Gastroesophageal sphincter (tissue), 4 donors: Measurements from ENCODE around the gene SLC16A12. TPM values are rescaled to one million over a fixed set of nuclear protein-coding genes. Genes with fewer than 3 reads are reported as not detected.
"Not testable (repeated sequence)": the region's sequence is repeated elsewhere in the genome, so short reads cannot be mapped to it uniquely, and the experiment has no call there.

Experiments used
- ATAC-seq: fragments of 150-250 bp; one replicate; pipeline ENCODE4 v1.9.1; 2016; ENCODE audit warnings: mild to moderate bottlenecking, moderate library complexity
- H3K27ac ChIP-seq, 4 donors: fragments of 200-600 bp; sonication (generic) in 3 of 4; 1 replicate in 3 of 4; 2 replicates in 1 of 4; pipeline ENCODE4 v1.5.1; 2016 to 2019
- H3K27me3 ChIP-seq: fragments of 200-600 bp; sonication (generic); one replicate; pipeline ENCODE4 v1.5.1; 2019
- H3K36me3 ChIP-seq, 2 donors: fragments of 200-600 bp; sonication (generic); one replicate each; pipeline ENCODE4 v1.5.1; 2019; ENCODE audit warnings: control low read depth in 1 of 2
- H3K4me1 ChIP-seq, 3 donors: fragments of 200-600 bp; sonication (generic); 1 replicate in 2 of 3; 2 replicates in 1 of 3; pipeline ENCODE4 v1.5.1; 2016 to 2019; ENCODE audit warnings: control low read depth in 2 of 3
- H3K4me3 ChIP-seq, 2 donors: fragments of 200-600 bp; sonication (generic); one replicate each; pipeline ENCODE4 v1.5.1; 2019; ENCODE audit warnings: mild to moderate bottlenecking in 1 of 2, moderate library complexity in 1 of 2
- H3K9me3 ChIP-seq, 3 donors: fragments of 200-600 bp; sonication (generic); one replicate each; pipeline ENCODE4 v1.5.1; 2017 to 2019; ENCODE audit warnings: control low read depth in 2 of 3
- EP300 ChIP-seq: sonication (generic); formaldehyde crosslinking; IDR thresholded peaks from one replicate; pipeline ENCODE4 v1.6.1; 2017; ENCODE audit warnings: antibody characterized with exemption, mild to moderate bottlenecking
- POLR2A ChIP-seq, 2 donors: fragments of 450-650 bp; IDR thresholded peaks; one replicate each; pipeline ENCODE4 v1.6.1; 2017; ENCODE audit warnings: antibody characterized with exemption in 2 of 2, mild to moderate bottlenecking in 2 of 2, moderate library complexity in 1 of 2
- POLR2AphosphoS5 ChIP-seq: sonication (generic); formaldehyde crosslinking; IDR thresholded peaks from one replicate; pipeline ENCODE4 v1.6.1; 2017; ENCODE audit warnings: antibody characterized with exemption
- WGBS, 2 donors: methylation state at CpG; one replicate each; pipeline ENCODE4 v1.1.5; 2018; ENCODE audit warnings: low coverage in 1 of 2; 5-methylcytosine and 5-hydroxymethylcytosine counted together
- total RNA-seq, 4 donors: library from RNA; depleted of rRNA; stranded (reverse); fragments of >200 nt; gene quantifications; one replicate each; pipeline ENCODE4 v1.1.0, GENCODE V29; 2016
- TF ChIP-seq, protein P1 (sequence below), 4 experiments: fragments of 200-600 bp in 2 of 4; fragments of 450-650 bp in 2 of 4; sonication (generic) in 1 of 4; IDR thresholded peaks; one replicate each; pipeline ENCODE4 v1.5.1; 2017 to 2019; ENCODE audit warnings: antibody characterized with exemption in 4 of 4, mild to moderate bottlenecking in 2 of 4, moderate library complexity in 2 of 4

SLC16A12 gene
- total RNA-seq, 4 donors from 2014 or later = 1.7 to 11.7 (median 2.4) TPM

DNA sequence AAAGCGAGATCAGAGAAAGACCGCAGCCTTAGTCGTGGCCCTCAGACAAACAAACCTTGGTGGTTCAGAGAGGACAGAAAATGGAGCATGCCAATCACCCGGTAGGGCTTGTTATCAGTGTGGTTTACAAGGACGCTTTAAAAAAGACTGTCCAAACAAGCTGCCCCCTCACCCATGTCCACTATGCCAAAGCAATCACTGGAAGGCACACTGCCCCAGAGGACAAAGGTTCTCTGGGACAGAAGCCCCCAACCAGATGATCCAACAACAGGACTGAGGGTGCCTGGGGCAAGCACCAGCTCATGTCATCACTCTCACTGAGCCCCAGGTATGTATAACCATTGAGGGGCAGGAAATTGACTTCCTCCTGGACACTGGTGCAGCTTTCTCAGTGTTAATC lies 126.1 kb downstream of the SLC16A12 start:
- not testable (repeated sequence) for H3K27ac ChIP-seq, H3K36me3 ChIP-seq, H3K27me3 ChIP-seq, H3K9me3 ChIP-seq, H3K4me3 ChIP-seq, ATAC-seq
- peaks cover 0 to 16% (median 0%) of the 10 kb centered on the region in 3 donors for H3K4me1 ChIP-seq
- WGBS, 2 donors = 95% methylated on average over 5 of the region's 5 CpGs; no CpG with 5 or more reads in 1 of the 2 donors

DNA sequence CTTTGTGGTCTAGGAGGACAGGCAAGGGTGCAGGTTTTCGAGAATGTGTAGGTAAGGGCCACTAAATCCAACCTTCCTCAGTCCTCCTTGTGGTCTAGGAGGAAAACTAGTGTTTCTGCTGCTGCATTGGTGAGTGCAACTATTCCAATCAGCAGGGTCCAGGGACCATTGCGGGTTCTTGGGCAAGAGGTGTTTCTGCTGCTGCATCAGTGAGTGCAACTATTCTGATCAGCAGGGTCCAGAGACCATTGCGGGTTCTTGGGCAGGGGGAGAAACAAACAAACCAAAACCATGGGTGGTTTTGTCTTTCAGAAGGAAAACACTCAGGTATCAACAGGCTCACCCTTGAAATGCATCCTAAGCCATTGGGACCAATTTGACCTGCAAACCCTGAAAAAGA lies 127.6 kb downstream of the SLC16A12 start:
- not testable (repeated sequence) for H3K27me3 ChIP-seq, H3K27ac ChIP-seq, H3K9me3 ChIP-seq, ATAC-seq, H3K36me3 ChIP-seq, H3K4me3 ChIP-seq
- 100% methylated on average over 1 of the region's 3 CpGs for WGBS, 2 donors
- H3K4me1 ChIP-seq = peaks cover 0 to 15% (median 0%) of the 10 kb centered on the region in 3 donors

DNA sequence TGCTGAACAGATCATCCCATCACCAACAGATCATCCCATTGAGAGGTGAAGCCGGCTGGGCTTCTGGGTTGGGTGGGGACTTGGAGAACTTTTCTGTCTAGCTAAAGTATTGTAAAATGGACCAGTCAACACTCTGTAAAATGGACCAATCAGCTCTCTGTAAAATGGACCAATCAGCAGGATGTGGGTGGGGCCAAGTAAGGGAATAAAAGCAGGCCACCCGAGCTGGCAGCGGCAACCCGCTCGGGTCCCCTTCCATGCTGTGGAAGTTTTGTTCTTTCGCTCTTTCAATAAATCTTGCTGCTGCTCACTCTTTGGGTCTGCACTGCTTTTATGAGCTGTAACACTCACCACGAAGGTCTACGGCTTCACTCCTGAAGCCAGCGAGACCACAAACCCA lies 129.2 kb downstream of the SLC16A12 start:
- H3K27me3 ChIP-seq, H3K4me3 ChIP-seq, H3K27ac ChIP-seq, ATAC-seq, H3K9me3 ChIP-seq: not testable (repeated sequence)
- Histone ChIP-seq H3K36me3 (peaks cover 0 to 16% of the 10 kb centered on the region in 2 donors), H3K4me1 (peaks cover 0 to 15% (median 0%) of the 10 kb centered on the region in 3 donors)
- 94 to 99% methylated on average over 6 to 8 of the region's 9 CpGs for WGBS, 2 donors

DNA sequence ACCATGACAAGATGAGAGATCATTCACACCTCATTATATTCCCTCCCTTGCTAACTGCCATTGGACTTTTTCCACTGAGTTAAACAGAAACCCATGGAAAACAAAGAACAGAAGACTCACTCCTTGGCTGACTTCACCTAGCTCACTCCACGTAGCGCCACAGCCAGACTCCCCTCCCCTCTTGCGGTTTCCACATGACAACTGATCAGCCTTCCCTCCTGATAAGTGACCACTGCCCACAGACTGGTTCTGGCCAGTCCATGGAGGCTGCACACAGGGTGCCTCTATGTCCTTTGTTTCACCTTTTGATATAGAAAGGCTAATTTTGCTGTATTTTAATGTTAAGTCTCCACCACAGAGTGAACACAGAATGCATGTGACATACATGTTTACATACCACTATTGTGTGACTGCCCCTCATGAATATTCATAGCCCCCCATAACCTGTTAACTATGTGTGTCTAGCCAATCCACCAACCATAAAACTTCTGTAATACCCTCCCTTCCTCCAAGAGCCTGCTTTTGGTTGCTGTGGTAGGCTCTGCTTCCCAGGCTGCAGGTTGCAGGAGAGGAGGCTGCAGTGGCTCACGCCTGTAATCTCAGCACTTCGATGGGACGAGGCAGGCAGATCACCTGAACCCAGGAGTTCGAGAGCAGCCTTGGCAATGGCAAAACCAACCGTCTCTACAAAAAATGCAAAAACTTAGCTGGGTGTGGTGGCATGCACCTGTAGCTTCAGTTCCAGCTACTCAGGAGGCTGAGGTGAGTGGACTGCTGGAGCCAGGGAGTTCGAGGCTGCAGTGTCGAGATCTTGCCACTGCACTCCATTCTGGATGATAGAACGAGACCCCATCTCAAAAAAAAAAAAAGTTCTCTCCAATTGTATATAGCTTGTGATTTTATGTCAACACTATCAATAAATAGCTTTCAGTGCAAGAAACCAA lies 131.0 kb downstream of the SLC16A12 start:
- H3K36me3 ChIP-seq = peaks cover 0 to 16% of the 10 kb centered on the region in 2 donors
- peaks cover 0 to 15% (median 0%) of the 10 kb centered on the region in 3 donors for H3K4me1 ChIP-seq
- peak; percentile 31 for ATAC-seq
- WGBS, 2 donors = 74 to 78% methylated on average over 7 of the region's 11 CpGs
- H3K9me3 ChIP-seq = no peaks in the 10 kb centered on the region
- H3K27ac ChIP-seq = peak overlapping the region in 3 of 4 donors; percentile 17 to 40 (median 18)
- TF ChIP-seq POLR2AphosphoS5 (no peak), POLR2A (IDR thresholded peaks at IDR 0.05) (no peak), EP300 (no peak)
- TF ChIP-seq, protein P1, sequence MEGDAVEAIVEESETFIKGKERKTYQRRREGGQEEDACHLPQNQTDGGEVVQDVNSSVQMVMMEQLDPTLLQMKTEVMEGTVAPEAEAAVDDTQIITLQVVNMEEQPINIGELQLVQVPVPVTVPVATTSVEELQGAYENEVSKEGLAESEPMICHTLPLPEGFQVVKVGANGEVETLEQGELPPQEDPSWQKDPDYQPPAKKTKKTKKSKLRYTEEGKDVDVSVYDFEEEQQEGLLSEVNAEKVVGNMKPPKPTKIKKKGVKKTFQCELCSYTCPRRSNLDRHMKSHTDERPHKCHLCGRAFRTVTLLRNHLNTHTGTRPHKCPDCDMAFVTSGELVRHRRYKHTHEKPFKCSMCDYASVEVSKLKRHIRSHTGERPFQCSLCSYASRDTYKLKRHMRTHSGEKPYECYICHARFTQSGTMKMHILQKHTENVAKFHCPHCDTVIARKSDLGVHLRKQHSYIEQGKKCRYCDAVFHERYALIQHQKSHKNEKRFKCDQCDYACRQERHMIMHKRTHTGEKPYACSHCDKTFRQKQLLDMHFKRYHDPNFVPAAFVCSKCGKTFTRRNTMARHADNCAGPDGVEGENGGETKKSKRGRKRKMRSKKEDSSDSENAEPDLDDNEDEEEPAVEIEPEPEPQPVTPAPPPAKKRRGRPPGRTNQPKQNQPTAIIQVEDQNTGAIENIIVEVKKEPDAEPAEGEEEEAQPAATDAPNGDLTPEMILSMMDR (IDR thresholded peaks at IDR 0.05) = no peak
- no peak overlapping the region for H3K4me3 ChIP-seq
- no peaks in the 10 kb centered on the region for H3K27me3 ChIP-seq

DNA sequence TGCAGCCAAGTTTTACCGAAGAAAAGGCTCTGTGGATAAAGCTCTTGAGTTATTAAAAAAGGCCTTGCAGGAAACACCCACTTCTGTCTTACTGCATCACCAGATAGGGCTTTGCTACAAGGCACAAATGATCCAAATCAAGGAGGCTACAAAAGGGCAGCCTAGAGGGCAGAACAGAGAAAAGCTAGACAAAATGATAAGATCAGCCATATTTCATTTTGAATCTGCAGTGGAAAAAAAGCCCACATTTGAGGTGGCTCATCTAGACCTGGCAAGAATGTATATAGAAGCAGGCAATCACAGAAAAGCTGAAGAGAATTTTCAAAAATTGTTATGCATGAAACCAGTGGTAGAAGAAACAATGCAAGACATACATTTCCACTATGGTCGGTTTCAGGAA lies 132.4 kb downstream of the SLC16A12 start:
- Histone ChIP-seq H3K9me3 (no peaks in the 10 kb centered on the region), H3K27me3 (no peaks in the 10 kb centered on the region), H3K4me1 (peaks cover 0 to 23% (median 0%) of the 10 kb centered on the region in 3 donors), H3K27ac (no peak overlapping the region), H3K36me3 (peaks cover 0 to 16% of the 10 kb centered on the region in 2 donors), H3K4me3 (no peak overlapping the region)
- no peak for ATAC-seq
- 78 to 100% methylated on average over 1 to 2 of the region's 2 CpGs for WGBS, 2 donors
- no peak for TF ChIP-seq POLR2AphosphoS5
- no peak for TF ChIP-seq POLR2A (IDR thresholded peaks at IDR 0.05)
- TF ChIP-seq, protein P1 (IDR thresholded peaks at IDR 0.05) = no peak
- TF ChIP-seq EP300 = no peak

DNA sequence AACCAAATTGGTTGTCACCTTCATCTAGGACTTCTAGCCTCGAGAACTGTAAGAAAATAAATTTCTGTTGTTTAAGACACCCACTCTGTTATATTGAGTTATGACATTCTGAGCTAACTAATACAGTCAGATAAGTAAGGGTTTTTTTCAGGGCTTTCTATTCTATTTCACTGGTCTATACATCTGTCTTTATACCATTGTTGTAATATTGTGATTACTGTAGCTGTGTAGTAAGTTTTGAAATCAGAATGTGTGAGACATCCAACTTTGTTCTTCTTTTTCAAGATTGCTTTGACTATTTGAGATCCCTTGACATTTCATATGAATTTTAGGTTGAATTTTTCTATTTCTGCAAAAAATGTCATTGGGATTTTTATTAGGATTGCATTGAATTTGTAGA lies 135.4 kb downstream of the SLC16A12 start:
- H3K4me1 ChIP-seq = peaks cover 0 to 36% (median 3%) of the 10 kb centered on the region in 3 donors
- TF ChIP-seq, protein P1 (IDR thresholded peaks at IDR 0.05) = no peak
- TF ChIP-seq POLR2A (IDR thresholded peaks at IDR 0.05) = no peak
- TF ChIP-seq POLR2AphosphoS5 = no peak
- no peak for TF ChIP-seq EP300
- H3K36me3 ChIP-seq = peaks cover 0 to 16% of the 10 kb centered on the region in 2 donors
- no peak overlapping the region for H3K27ac ChIP-seq
- H3K4me3 ChIP-seq = no peak overlapping the region
- H3K27me3 ChIP-seq = no peaks in the 10 kb centered on the region
- WGBS, 2 donors = 80 to 86% methylated on average over 1 of the region's 1 CpG
- no peaks in the 10 kb centered on the region for H3K9me3 ChIP-seq
- no peak for ATAC-seq
